HG02588 (cell line): ENCODE data around the gene MAD1L1.
"Not testable (repeated sequence)": the region's sequence is repeated elsewhere in the genome, so short reads cannot be mapped to it uniquely, and the experiment has no call there.

ENCODE experiments used
- ATAC-seq: cut with Tn5 transposase; IDR thresholded peaks from one replicate; pipeline ENCODE4 v1.9.1; 2021; ENCODE audit warnings: mild to moderate bottlenecking, moderate library complexity; ENCODE audit not compliant: unreplicated experiment

Gene MAD1L1

GRCh38 chr7:2232766-2233520 lies at the start of gene MAD1L1:
TSS of gene MAD1L1 (minus strand) at chr7:2232945. CDS start at chr7:2230133, 2,812 bp downstream.
- ATAC-seq, result peak; percentile 60

DNA sequence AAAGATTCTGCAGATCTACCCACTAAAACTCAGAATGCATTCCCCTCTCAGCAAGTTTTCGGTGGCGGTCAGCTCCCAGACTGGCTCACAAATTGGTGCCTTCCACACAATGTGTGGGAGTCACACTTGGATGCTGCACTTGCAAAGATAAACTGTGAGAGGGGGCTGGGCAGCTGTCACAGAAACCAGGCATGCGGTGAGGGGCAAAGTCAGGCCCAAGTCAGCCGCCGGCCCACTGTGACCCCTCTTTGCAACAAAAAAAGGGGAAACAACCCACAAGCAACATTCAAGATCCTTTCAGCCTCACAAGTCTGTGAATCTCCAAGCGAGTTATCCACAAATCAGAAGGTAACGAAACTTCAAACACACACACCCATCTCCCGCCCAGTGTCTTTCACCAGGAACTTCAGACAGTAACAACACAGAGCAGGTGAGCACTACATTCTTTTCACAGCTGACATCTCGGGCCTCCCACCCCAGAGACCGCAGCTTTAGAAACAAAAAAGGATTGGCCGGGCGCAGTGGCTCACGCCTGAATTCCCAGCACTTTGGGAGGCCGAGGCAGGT lies 49.5 kb upstream of the MAD1L1 start:
- no peak for ATAC-seq

- ATAC-seq, result no peak
Observed at GRCh38 chr7:2281541-2281940, 48.8 kb upstream of the MAD1L1 start.

- no peak for ATAC-seq
Observed at GRCh38 chr7:2280424-2280823, 47.7 kb upstream of the MAD1L1 start.

DNA sequence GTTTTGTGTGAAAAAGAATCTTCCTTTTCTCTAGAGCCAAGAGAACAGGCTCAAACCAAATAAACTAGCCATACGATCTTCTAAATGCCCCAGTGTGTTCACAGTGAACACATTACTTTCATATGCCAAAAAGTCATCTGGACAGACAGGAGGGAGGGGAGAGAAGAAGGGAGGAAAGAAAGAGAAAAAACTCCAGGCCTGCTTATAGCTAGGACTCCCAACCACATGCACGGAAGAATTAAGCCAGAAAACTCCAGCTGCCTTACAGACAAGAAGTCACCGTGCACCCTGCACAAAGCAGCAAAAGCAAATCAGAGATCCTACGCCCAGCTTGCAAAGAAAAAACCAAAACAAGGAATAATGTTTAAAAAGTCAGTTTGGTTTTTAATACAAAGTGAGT lies 47.2 kb upstream of the MAD1L1 start:
- no peak for ATAC-seq

GRCh38 chr7:2278026-2278425 lies 45.3 kb upstream of the MAD1L1 start:
- no peak for ATAC-seq

DNA sequence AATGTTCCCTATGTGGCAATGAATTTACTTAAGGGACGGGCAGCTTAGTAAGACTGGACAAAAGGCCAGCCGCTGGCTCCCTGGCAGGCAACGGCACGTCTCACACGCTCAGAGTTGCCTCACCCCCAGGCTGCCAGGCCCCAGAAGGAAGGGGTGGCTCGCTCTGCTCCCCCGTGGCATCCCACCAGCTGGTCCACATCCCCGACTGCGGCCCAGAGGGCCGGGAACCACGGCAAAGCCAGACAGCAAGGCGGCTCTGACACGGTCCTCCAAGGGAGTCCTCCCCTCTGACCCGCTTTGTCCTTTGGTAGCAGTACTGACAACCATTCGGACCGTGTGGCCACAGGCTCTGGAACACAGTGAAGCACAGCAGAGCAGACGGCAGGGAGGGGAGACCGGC lies 43.4 kb upstream of the MAD1L1 start:
- ATAC-seq, result no peak

- no peak for ATAC-seq
Observed at GRCh38 chr7:2275101-2275500, 42.4 kb upstream of the MAD1L1 start.

GRCh38 chr7:2274666-2275065 lies 41.9 kb upstream of the MAD1L1 start:
- no peak for ATAC-seq

GRCh38 chr7:2273866-2274265 lies 41.1 kb upstream of the MAD1L1 start:
- no peak for ATAC-seq

GRCh38 chr7:2272031-2272430 lies 39.3 kb upstream of the MAD1L1 start:
- ATAC-seq, result no peak

GRCh38 chr7:2271273-2272026 lies 38.7 kb upstream of the MAD1L1 start:
- ATAC-seq, result no peak

DNA sequence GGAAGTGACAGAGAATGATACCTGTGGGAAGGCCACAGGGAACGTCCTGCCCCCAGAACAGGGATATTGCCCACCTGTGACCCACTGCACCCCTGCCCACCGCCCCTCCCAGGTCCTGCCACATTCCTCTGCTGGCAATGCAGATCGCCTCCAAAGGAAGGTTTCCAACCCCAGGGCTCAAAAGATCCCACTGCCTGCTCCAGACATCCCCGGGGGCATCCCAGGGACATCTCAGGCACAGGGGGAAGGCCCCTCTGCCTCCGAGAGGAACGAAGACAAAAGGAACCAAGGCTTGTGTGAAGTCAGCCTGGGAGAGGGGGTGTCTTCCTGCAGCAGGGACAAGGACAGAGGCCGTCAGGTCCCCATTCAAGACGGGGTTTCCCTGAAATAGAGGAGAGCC lies 37.8 kb upstream of the MAD1L1 start:
- ATAC-seq, result no peak

DNA sequence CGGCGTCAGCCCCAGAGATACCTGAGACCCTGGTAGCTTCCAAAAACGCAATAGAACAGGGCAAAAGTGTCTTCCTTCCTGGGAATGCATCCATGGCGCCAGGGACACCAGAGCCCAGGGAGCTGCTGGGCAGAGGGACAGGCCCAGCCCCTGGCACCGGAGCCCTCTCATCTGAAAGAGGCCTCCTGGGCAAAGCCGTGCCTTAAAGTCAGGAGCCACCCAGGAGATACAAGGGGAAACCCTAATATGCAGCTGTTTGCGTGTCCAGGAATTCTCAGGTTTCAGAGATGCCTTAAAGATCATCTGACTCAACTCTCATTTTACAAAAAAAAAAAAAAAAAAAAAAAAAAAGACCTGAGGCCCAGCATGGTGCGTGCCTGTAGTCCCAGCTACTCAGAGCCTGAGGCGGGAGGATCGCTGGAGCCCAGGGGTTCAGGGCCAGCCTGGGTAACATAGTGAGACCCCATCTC lies 37.3 kb upstream of the MAD1L1 start:
- ATAC-seq, result no peak

- ATAC-seq, result not testable (repeated sequence)
Observed at GRCh38 chr7:2269089-2269990, 36.6 kb upstream of the MAD1L1 start.

DNA sequence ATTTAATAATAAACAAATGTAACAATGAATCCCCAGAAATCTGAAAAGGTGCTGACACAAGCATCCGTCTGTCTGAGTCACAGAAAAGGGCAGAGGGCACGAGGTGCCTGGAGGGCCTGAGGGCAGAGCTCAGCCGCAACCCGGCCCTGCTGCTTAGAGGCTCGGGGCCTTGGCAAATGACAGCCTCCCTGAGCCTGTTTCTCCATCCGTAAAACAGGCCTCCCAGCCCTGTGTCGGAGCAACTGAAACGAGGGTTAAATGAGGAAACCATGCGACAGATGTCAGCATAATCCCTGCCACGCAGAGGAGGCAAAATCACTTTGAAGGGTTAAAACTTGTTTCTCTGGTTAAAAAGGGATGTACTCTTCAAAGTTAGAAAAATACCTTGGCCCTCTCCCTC lies 34.2 kb upstream of the MAD1L1 start:
- no peak for ATAC-seq

DNA sequence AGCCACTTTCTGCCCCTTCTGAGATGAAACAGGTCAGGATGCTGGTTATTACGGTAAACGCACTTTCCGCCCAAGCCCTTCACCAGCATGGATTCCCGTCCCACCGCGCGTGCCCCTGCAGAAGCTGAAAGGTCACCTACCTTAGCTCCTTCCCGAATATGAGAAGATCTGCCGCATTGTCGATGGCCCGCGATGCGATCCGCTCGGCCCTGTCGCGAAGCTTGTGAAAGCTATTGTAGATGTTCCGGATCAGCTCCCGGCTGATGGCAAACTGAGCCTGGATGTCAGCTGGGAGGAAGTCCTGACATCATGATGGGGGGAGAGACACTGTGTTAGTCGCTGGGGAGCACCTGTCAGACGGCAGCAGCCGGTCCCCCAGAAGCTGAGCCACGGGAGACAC lies 31.4 kb upstream of the MAD1L1 start:
- ATAC-seq, result no peak

DNA sequence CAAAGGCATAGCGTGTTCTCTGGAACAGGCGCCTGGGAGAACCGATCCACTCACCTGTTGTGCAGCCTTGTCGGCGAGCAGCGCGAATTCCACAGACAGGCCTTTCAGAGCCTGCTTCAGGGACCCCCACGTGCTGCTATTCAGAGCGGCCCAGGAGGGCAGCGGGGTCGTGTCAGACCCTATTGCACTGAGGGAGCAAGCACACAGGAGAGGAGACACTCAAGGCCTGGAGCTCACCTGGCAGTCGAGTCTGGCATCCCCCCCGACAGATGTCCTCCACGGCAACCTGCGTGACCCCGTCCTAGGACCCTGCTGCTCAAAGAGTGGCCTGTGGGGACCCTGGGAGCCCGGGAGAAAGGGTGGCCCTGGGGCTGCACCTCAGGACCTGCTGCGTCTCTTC lies 30.4 kb upstream of the MAD1L1 start:
- ATAC-seq, result no peak

- ATAC-seq, result no peak
Observed at GRCh38 chr7:2261611-2262010, 28.9 kb upstream of the MAD1L1 start.

DNA sequence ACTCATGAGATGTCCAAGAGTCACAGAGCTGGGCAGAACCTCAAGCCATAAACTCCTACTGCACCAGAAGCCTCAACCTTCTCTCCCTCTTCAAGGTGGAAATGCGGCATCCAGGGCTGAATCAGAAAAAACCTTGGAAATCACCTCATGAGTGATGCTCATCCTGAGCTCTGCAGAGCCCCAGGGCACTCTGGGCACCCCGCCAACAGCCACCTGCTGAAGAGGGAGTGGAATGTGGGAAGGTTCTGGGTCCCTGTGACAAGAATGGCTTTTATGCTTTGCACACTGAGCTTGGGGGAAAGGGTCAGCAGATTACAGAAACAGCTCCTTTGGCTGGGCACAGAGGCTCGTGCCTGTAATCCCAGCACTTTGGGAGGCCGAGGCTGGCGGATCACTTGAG lies 28.1 kb upstream of the MAD1L1 start:
- no peak for ATAC-seq

DNA sequence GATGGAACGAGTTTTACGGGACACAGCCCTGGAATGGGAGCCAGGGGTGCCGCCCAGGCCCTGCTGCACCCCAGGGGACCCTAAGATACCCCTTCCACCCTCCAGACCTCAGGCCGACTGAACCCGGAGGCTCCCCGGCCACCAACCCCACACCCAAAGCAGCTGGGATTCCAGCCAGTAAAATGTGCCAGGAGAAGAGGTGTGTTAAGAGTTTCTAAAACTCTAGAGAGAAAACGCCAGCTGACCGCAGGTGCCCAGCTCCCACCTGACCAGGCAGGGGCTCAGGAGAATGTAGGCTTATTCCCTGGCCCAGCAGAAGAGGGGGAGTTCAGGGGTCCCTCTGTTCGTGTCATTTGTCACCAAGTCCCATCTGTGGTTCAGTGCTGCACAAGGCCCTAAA lies 26.7 kb upstream of the MAD1L1 start:
- no peak for ATAC-seq
